ENCODE measurements around the gene ERICH6. TPM values are rescaled to one million over a fixed set of nuclear protein-coding genes. Genes with fewer than 3 reads are reported as not detected.

The ERICH6 gene
- polyA plus RNA-seq (ENCODE audit: insufficient read length in 10 of 10), result under 1 TPM in 5 of 10 donors, not detected in 5; 0.13 to 0.83 (median 0.52) TPM
- long read RNA-seq, donor 1, result 0 reads
- long read RNA-seq, donor 2, result 0 reads
- long read RNA-seq, donor 3, result 0 reads
- long read RNA-seq, donor 4, result 0 reads
- long read RNA-seq, donor 5, result 0 reads
- long read RNA-seq, donor 6, result 0 reads
- long read RNA-seq, donor 7, result 0 reads
- long read RNA-seq, donor 8, result 0 reads
- long read RNA-seq, donor 9, result 0 reads

GRCh38 chr3:150703756-150704344, at the start of gene ERICH6:
ERICH6 (minus strand) TSS chr3:150703920; CDS start chr3:150703898, 22 bp downstream.
- peak; percentile 87 to 96 (median 91) for DNase-seq

GRCh38 chr3:150751781-150752263, 48.1 kb upstream of the ERICH6 start:
- DNase-seq, result no peak

- DNase-seq, result no peak
These were observed 45.5 kb upstream of the ERICH6 start for GRCh38 chr3:150749255-150749654.

- no peak for DNase-seq
These were observed 44.9 kb upstream of the ERICH6 start for GRCh38 chr3:150748684-150749047.

- no peak for DNase-seq
These were observed 44.4 kb upstream of the ERICH6 start for GRCh38 chr3:150747886-150748683.

GRCh38 chr3:150746791-150747590, 43.3 kb upstream of the ERICH6 start:
- no peak for DNase-seq

GRCh38 chr3:150745832-150746231, 42.1 kb upstream of the ERICH6 start:
- DNase-seq, result no peak

GRCh38 chr3:150744919-150745211, 41.1 kb upstream of the ERICH6 start:
- DNase-seq, result no peak

- DNase-seq, result no peak
These were observed 40.6 kb upstream of the ERICH6 start for GRCh38 chr3:150744041-150744918.

- DNase-seq, result peak in 1 of 3 donors; percentile 28
These were observed 39.8 kb upstream of the ERICH6 start for GRCh38 chr3:150743508-150743907.

- no peak for DNase-seq
These were observed 39.0 kb upstream of the ERICH6 start for GRCh38 chr3:150742679-150743078.

GRCh38 chr3:150742141-150742523, 38.4 kb upstream of the ERICH6 start:
- no peak for DNase-seq

- no peak for DNase-seq
These were observed 37.9 kb upstream of the ERICH6 start for GRCh38 chr3:150741497-150742140.

GRCh38 chr3:150740733-150741496, 37.2 kb upstream of the ERICH6 start:
- no peak for DNase-seq

- no peak for DNase-seq
These were observed 36.3 kb upstream of the ERICH6 start for GRCh38 chr3:150739877-150740645.

- DNase-seq, result no peak
These were observed 35.6 kb upstream of the ERICH6 start for GRCh38 chr3:150739200-150739863.

GRCh38 chr3:150738688-150739087, 35.0 kb upstream of the ERICH6 start:
- DNase-seq, result no peak

- no peak for DNase-seq
These were observed 34.4 kb upstream of the ERICH6 start for GRCh38 chr3:150737874-150738679.
